Heart left ventricle (tissue), 16 donors: ENCODE data around the gene CMTM3. TPM values are rescaled to one million over a fixed set of nuclear protein-coding genes. Genes with fewer than 3 reads are reported as not detected.

Experiments used
- ATAC-seq, 4 donors: fragments of 200-7000 bp; cut with Tn5 transposase; one replicate each; pipeline ENCODE4 v1.9.1; 2020 to 2022; ENCODE audit warnings: moderate library complexity in 4 of 4, mild to moderate bottlenecking in 3 of 4, moderate number of reproducible peaks in 1 of 4
- DNase-seq, 5 donors: peaks; one replicate each; pipeline ENCODE4 v3.0.0-alpha.2; 2020
- H3K27ac ChIP-seq, 12 donors: fragments of 200-600 bp; sonication (generic) in 4 of 12; one replicate each; pipeline versions ENCODE4 v1.5.0 to v1.8.0; 2016 to 2022; ENCODE audit warnings: mild to moderate bottlenecking in 2 of 12
- H3K27me3 ChIP-seq, 9 donors: fragments of 200-600 bp; sonication (generic) in 2 of 9; one replicate each; pipeline versions ENCODE4 v1.5.1 to v1.8.0; 2016 to 2022; ENCODE audit warnings: mild to moderate bottlenecking in 3 of 9
- H3K36me3 ChIP-seq, 9 donors: fragments of 200-600 bp; sonication (generic) in 2 of 9; one replicate each; pipeline versions ENCODE4 v1.5.0 to v1.8.0; 2018 to 2022; ENCODE audit warnings: mild to moderate bottlenecking in 2 of 9
- H3K4me1 ChIP-seq, 12 donors: fragments of 200-600 bp; sonication (generic) in 4 of 12; one replicate each; pipeline versions ENCODE4 v1.5.0 to v1.8.0; 2016 to 2022; ENCODE audit warnings: mild to moderate bottlenecking in 3 of 12
- H3K4me3 ChIP-seq, 12 donors: fragments of 200-600 bp; sonication (generic) in 4 of 12; one replicate each; pipeline versions ENCODE4 v1.5.0 to v1.8.0; 2017 to 2022; ENCODE audit warnings: mild to moderate bottlenecking in 9 of 12, moderate library complexity in 4 of 12
- H3K9me3 ChIP-seq, 12 donors: fragments of 200-600 bp; sonication (generic) in 4 of 12; one replicate each; pipeline versions ENCODE4 v1.5.0 to v1.8.0; 2016 to 2022; ENCODE audit warnings: mild to moderate bottlenecking in 1 of 12
- CTCF ChIP-seq, 12 donors: fragments of 200-600 bp; sonication (generic) in 4 of 12; IDR thresholded peaks; one replicate each; pipeline versions ENCODE4 v1.5.0 to v1.8.0; 2018 to 2022; ENCODE audit warnings: antibody characterized with exemption in 12 of 12, mild to moderate bottlenecking in 5 of 12
- POLR2A ChIP-seq, 2 donors: fragments of 450-650 bp; IDR thresholded peaks; one replicate each; pipeline ENCODE4 v1.6.1; 2017; ENCODE audit warnings: antibody characterized with exemption in 2 of 2, mild to moderate bottlenecking in 2 of 2, moderate library complexity in 2 of 2
- WGBS, 4 donors: extraction: QIAGEN DNeasy Blood & Tissue Kit in 2 of 4; methylation state at CpG; one replicate each; pipeline versions ENCODE4 v1.1.5 to v1.1.7; 2013 to 2018; 5-methylcytosine and 5-hydroxymethylcytosine counted together
- intact Hi-C, 10 donors: fragments of 100-400 bp; cut with DNase I; formaldehyde crosslinking; loops; one replicate each; pipeline versions ENCODE4 v1.11.1 to v1.14.2; 2022
- polyA plus RNA-seq, 2 donors: library from polyadenylated mRNA; stranded (reverse); fragments of 200-250 nt; gene quantifications; one replicate each; pipeline ENCODE4 v1.2.3, GENCODE V29; 2013
- total RNA-seq, 9 donors: library from RNA; depleted of rRNA in 2 of 9; stranded (reverse); fragments of >200 nt in 2 of 9; fragmentation: NEBNext Ultra II Directional in 3 of 9; extraction: Animal tissue kit (Norgen Biotek cat#: 25700) in 3 of 9; gene quantifications; one replicate each; pipeline versions ENCODE4 v1.1.0 to v1.2.4, GENCODE V29; 2016 to 2023
- donor health status: ischemic (EF 13 %, LVEDD 7.1; RV severe dilation, severe dysfunction).
- donor health status: healthy with polysubstance abuse.
- donor health status: DM: no; HTN: yes; CAD: no.
- donor health status: DM: no; HTN: no; CAD: no.
- donor health status: ischemic (EF 25% LVEDD 6.9; RV normal size, moderate dysfunction).
- donor health status: ischemic (EF 25% LVEDD 5.7; RV mildly dilated, moderate dysfunction).
- donor health status: healthy.
- donor health status: DM: yes; HTN: yes; CAD: no.
- donor health status: ischemic (EF 35%, LVEDD 5.7; RV mildly dilated, moderate dysfunction).
- donor health status: nonischemic (EF 11% LVEDD 7.7; RV severe dilation, severe dysfunction).
- donor health status: DM: yes; HTN: yes; CAD: no.
- donor health status: PGD.
- donor health status: ischemic (EF 29% LVEDD 5.4; RV normal size, mild dysfunction).
- donor health status: nonischemic (EF 23%, LVEDD 6.1; RV moderate dilation, normal function).

CMTM3 gene
- total and polyA plus RNA-seq, 11 donors, result 5.8 to 30.9 (median 9.6) TPM

DNA sequence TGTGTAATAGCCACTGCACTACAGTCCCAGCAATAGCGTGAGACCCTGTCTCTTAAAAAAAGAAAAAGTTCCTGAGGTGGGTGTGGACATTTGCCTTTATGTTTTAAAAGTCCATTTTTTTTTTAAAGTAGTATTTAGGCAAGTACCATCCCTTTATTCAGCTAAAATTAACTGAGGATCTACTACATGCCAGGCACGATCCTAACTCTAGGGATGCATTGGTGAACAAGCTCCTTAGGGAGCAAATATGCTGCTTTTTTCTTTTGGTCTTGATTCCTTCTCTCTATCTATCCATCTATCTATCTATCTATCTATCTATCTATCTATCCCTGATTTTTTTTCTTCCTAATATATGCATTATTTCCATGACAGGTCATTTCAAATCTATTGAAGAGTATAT, 44.7 kb downstream of the CMTM3 start:
- no peaks in the 10 kb centered on the region for H3K36me3 ChIP-seq
- H3K4me3 ChIP-seq, result no peak overlapping the region
- no peaks in the 10 kb centered on the region for H3K9me3 ChIP-seq
- WGBS, 4 donors, result 94 to 97% (median 95%) methylated on average over 2 of the region's 2 CpGs
- intact Hi-C loops, result no loop called here
- peaks cover 0 to 34% (median 7%) of the 10 kb centered on the region in 12 donors for H3K4me1 ChIP-seq
- H3K27ac ChIP-seq, result no peak overlapping the region
- ATAC-seq, result no peak
- no peaks in the 10 kb centered on the region for H3K27me3 ChIP-seq
- DNase-seq, result no peak
- TF ChIP-seq POLR2A (IDR thresholded peaks at IDR 0.05) (no peak), CTCF (IDR thresholded peaks at IDR 0.05) (no peak)

DNA sequence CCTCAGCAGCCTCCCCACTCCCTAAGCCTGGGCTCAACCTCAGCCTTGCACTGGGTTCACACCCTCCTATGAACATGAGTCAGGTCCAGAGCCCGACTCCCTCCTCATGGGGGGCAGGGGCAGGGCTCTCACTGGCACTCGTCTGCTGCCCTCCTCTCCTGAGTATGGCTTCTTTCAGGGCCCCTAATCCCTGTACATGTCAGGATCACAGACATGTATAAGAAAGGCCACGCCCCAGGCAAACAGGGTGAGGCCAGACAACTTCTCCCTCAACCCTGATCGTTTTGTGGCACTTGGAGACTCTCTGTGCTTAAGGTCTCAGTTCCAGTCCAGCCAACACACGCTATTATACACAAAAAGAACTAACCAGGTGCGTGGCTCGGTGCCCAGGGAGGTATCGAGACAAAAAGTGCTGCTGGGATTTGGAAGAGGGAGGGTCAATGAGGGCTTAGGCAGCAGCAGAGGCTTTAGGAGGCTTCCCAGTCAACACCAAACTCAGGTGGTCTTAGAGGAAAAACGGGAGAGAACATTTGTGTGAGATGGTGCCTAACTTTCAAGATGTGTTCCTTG, 45.2 kb downstream of the CMTM3 start:
- Histone ChIP-seq H3K27me3 (no peaks in the 10 kb centered on the region), H3K36me3 (no peaks in the 10 kb centered on the region), H3K27ac (no peak overlapping the region), H3K4me3 (no peak overlapping the region), H3K9me3 (no peaks in the 10 kb centered on the region), H3K4me1 (peaks cover 0 to 36% (median 7%) of the 10 kb centered on the region in 12 donors)
- no peak for TF ChIP-seq POLR2A (IDR thresholded peaks at IDR 0.05)
- ATAC-seq (no peak), DNase-seq (no peak)
- WGBS, 4 donors, result 90 to 92% (median 91%) methylated on average over 9 of the region's 9 CpGs
- intact Hi-C loops, result loop anchor here in 1 of 10 donors (10.0 kb wide), 2 partner anchors 65 to 105 kb away; partner anchors contain the start of gene DYNC1LI2

- DNase-seq, result peak; percentile 71 to 82 (median 76)
- intact Hi-C loops, result loop anchor here in 1 of 10 donors (10.0 kb wide), 2 partner anchors 64 to 104 kb away; partner anchors contain the start of gene DYNC1LI2
Measured at GRCh38 chr16:66650707-66651473, 46.4 kb downstream of the CMTM3 start.

DNA sequence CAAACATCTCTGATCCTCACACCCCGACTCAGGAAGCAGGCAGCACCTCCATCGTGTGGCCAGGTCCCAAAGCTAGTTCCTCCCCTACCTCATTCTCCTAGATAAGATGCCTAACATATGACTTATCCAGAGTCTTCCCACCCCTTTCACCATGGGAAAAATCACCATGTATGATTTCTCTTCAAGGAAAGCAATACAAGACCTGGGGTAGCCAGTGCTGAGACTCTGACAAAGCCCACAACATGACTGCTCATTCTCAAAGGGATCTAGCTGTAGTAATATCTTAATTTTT, 46.9 kb downstream of the CMTM3 start:
- 44 to 63% (median 63%) methylated on average over 2 of the region's 2 CpGs for WGBS, 4 donors
- H3K36me3 ChIP-seq, result no peaks in the 10 kb centered on the region
- H3K27ac ChIP-seq, result no peak overlapping the region
- H3K4me1 ChIP-seq, result peaks cover 0 to 36% (median 7%) of the 10 kb centered on the region in 12 donors
- DNase-seq (no peak), ATAC-seq (no peak)
- no peak for TF ChIP-seq CTCF (IDR thresholded peaks at IDR 0.05)
- TF ChIP-seq POLR2A (IDR thresholded peaks at IDR 0.05), result no peak
- H3K9me3 ChIP-seq, result no peaks in the 10 kb centered on the region
- no peaks in the 10 kb centered on the region for H3K27me3 ChIP-seq
- peak overlapping the region in 5 of 12 donors; percentile 3 to 37 (median 33) for H3K4me3 ChIP-seq
- intact Hi-C loops, result loop anchor here in 1 of 10 donors (10.0 kb wide), 2 partner anchors 63 to 103 kb away; partner anchors contain the start of gene DYNC1LI2

More at GRCh38 chr16:66650707-66651473, 46.4 kb downstream of the CMTM3 start:
- no peaks in the 10 kb centered on the region for H3K36me3 ChIP-seq
- 21 to 28% (median 26%) methylated on average over 18 of the region's 18 CpGs for WGBS, 4 donors
- ATAC-seq, result peak; percentile 71 to 96 (median 91)
- no peak overlapping the region for H3K27ac ChIP-seq
- H3K4me3 ChIP-seq, result peak overlapping the region in 6 of 12 donors; percentile 3 to 41 (median 33)
- H3K27me3 ChIP-seq, result no peaks in the 10 kb centered on the region
- H3K4me1 ChIP-seq, result peaks cover 0 to 36% (median 7%) of the 10 kb centered on the region in 12 donors
- TF ChIP-seq POLR2A (IDR thresholded peaks at IDR 0.05), result no peak
- TF ChIP-seq CTCF (IDR thresholded peaks at IDR 0.05), result peak; percentile 82 to 97 (median 93)
- no peaks in the 10 kb centered on the region for H3K9me3 ChIP-seq
